ENCODE measurements around the gene PROS1.

DNA sequence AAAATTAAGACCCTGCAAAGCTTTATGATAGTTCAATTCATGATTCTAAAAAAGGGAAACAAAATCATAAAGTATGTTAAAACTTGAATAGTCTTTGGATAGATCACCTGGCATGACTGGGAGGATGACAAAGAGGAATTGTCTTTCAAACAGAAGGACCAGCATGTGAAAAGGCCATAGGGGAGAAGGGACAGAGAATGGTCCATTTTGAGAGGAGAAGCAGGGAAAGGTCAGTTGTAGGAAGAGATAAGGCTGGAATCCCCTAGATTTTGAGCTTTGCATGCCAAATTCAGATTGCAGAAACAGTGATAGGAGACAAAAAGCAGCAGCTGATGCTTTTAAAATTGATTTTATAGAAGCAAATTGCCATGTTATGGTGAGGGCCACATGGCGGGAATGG lies 12.7 kb downstream of the PROS1 start:
- no peak for TF ChIP-seq CTCF (IDR thresholded peaks at IDR 0.05)
- no peak for TF ChIP-seq POLR2AphosphoS5 (IDR thresholded peaks at IDR 0.05)
